HepG2 (cell line): ENCODE data around the gene SQOR. TPM values are rescaled to one million over a fixed set of nuclear protein-coding genes. Genes with fewer than 3 reads are reported as not detected.
A peak's percentile ranks its signal among the peaks of the same experiment; 100 is the strongest.

Source experiments
- ATRX ChIP-seq: sonication (generic); formaldehyde crosslinking; IDR thresholded peaks from 2 replicates; pipeline ENCODE4 v1.4.0; 2020; ENCODE audit warnings: missing genetic modification reagents, borderline replicate concordance
- CEBPB ChIP-seq: IDR thresholded peaks from 2 replicates; pipeline ENCODE4 v1.6.1; 2011; ENCODE audit warnings: low read depth, low read length, improper control_type of control experiment, borderline replicate concordance
- HOXA3 ChIP-seq: sonication (generic); formaldehyde crosslinking; IDR thresholded peaks from 2 replicates; pipeline ENCODE4 v1.5.0; 2020; ENCODE audit warnings: missing genetic modification reagents
- PCBP1 ChIP-seq: fragments of 200-400 bp; formaldehyde crosslinking; IDR thresholded peaks from 2 replicates; pipeline ENCODE4 v1.6.1; 2017; ENCODE audit warnings: mild to moderate bottlenecking, low read depth, low read length, borderline replicate concordance
- POLR2A ChIP-seq, 2 experiments: IDR thresholded peaks; 2 replicates each; pipeline ENCODE4 v1.6.1; 2011; ENCODE audit warnings: low read depth in 2 of 2, low read length in 2 of 2, mild to moderate bottlenecking in 1 of 2, moderate library complexity in 1 of 2; ENCODE audit not compliant: insufficient read depth in 1 of 2
- REXO4 ChIP-seq: sonication (generic); formaldehyde crosslinking; IDR thresholded peaks from 2 replicates; pipeline ENCODE4 v1.8.0; 2022; ENCODE audit warnings: missing genetic modification reagents, mild to moderate bottlenecking, borderline replicate concordance
- TARDBP ChIP-seq: sonication (generic); formaldehyde crosslinking; IDR thresholded peaks from 2 replicates; pipeline ENCODE4 v1.8.0; 2022; ENCODE audit warnings: mild to moderate bottlenecking, missing genetic modification reagents
- ZNF253 ChIP-seq: sonication (generic); formaldehyde crosslinking; IDR thresholded peaks from 2 replicates; pipeline ENCODE4 v1.8.0; 2022; ENCODE audit warnings: mild to moderate bottlenecking, missing genetic modification reagents, borderline replicate concordance
- ZNF558 ChIP-seq: sonication (generic); formaldehyde crosslinking; IDR thresholded peaks from 2 replicates; pipeline ENCODE4 v1.9.0; 2022; ENCODE audit warnings: mild to moderate bottlenecking, missing genetic modification reagents, borderline replicate concordance
- ZNF660 ChIP-seq: sonication (generic); formaldehyde crosslinking; IDR thresholded peaks from 2 replicates; pipeline ENCODE4 v1.5.1; 2020; ENCODE audit warnings: mild to moderate bottlenecking, low read depth, missing genetic modification reagents, borderline replicate concordance
- ZNF841 ChIP-seq: sonication (generic); formaldehyde crosslinking; IDR thresholded peaks from 2 replicates; pipeline ENCODE4 v1.8.1; 2023; ENCODE audit warnings: missing genetic modification reagents, borderline replicate concordance
- polyA plus RNA-seq, 8 experiments: library from polyadenylated mRNA; depleted of rRNA in 3 of 8; stranded (reverse) in 7 of 8; unstranded in 1 of 8; fragments of >200 nt; fragmentation: Illumina TruSeq in 4 of 8; extraction: Trizol in 4 of 8; gene quantifications; 2 replicates each; pipeline versions ENCODE4 v1.2.1 to v1.2.3, GENCODE V29; 2011 to 2016; ENCODE audit warnings: low read depth in 4 of 8, missing spikeins in 1 of 8, mixed read lengths in 1 of 8; ENCODE audit not compliant: insufficient read depth in 1 of 8
- total RNA-seq, 5 experiments: library from RNA; depleted of rRNA; stranded (reverse); fragments of >200 nt; fragmentation: Illumina TruSeq; extraction: Trizol; gene quantifications; 2 replicates each; pipeline ENCODE4 v1.2.3, GENCODE V29; 2016; ENCODE audit warnings: low read depth in 1 of 5
- TF ChIP-seq, protein P1 (sequence below): sonication (generic); formaldehyde crosslinking; IDR thresholded peaks from 2 replicates; pipeline ENCODE4 v1.5.0; 2020; ENCODE audit warnings: mild to moderate bottlenecking, missing genetic modification reagents
- TF ChIP-seq, protein P2 (sequence below): sonication (generic); formaldehyde crosslinking; IDR thresholded peaks from 2 replicates; pipeline ENCODE4 v1.4.0; 2020; ENCODE audit warnings: missing genetic modification reagents, borderline replicate concordance
- TF ChIP-seq, protein P3 (sequence below): sonication (generic); formaldehyde crosslinking; IDR thresholded peaks from 2 replicates; pipeline ENCODE4 v1.9.0; 2021; ENCODE audit warnings: missing genetic modification reagents, mild to moderate bottlenecking, borderline replicate concordance
- TF ChIP-seq, protein P4 (sequence below): sonication (generic); formaldehyde crosslinking; IDR thresholded peaks from 2 replicates; pipeline ENCODE4 v1.8.0; 2022; ENCODE audit warnings: missing genetic modification reagents, mild to moderate bottlenecking, inconsistent platforms, borderline replicate concordance
- TF ChIP-seq, protein P5 (sequence below): sonication (generic); formaldehyde crosslinking; IDR thresholded peaks from 2 replicates; pipeline ENCODE4 v1.8.1; 2023; ENCODE audit warnings: mild to moderate bottlenecking, inconsistent platforms, moderate library complexity, missing genetic modification reagents, borderline replicate concordance

SQOR gene
- total and polyA plus RNA-seq, 2 of the 13 experiments (the other 11 are each of a cell fraction or from before 2014, with no cell fraction given): 19.3 to 19.4 TPM

DNA sequence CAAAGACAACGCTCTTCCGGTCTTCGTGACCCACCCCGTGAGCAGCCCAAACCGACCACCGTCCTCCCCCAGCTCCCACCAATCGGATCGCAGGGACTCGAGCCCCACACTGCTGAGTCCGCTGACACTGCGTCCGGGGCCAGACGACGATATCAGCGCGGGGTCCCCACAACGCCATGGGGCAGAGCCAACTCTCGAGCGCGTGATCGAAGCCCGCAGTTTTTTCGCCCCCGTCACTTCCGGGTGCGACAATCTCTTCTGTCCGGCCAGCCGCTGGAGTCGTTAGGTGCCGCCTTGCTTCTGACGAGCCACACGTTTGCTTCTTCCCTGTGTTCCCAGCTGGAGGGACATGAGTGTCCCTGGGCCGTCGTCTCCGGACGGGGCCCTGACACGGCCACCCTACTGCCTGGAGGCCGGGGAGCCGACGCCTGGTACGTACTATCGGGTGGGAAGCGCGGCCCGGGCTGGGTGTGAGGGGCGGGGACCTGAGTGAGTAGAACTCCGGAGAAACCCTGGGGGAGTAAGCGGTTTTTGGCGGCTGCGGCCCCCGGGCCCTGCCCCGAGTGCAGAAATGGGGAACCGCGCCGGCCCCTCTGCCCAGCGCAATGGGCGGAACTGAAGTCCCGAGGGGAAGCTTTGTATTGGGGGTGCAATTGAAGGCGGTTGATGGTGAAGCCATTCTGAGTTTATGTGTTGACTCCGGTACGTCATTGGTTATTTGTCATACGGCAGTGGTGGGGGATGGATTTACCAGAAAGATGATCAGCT lies 47.5 kb upstream of the SQOR start, which contains the start of gene BLOC1S6 (continued):
- TF ChIP-seq, protein P1, sequence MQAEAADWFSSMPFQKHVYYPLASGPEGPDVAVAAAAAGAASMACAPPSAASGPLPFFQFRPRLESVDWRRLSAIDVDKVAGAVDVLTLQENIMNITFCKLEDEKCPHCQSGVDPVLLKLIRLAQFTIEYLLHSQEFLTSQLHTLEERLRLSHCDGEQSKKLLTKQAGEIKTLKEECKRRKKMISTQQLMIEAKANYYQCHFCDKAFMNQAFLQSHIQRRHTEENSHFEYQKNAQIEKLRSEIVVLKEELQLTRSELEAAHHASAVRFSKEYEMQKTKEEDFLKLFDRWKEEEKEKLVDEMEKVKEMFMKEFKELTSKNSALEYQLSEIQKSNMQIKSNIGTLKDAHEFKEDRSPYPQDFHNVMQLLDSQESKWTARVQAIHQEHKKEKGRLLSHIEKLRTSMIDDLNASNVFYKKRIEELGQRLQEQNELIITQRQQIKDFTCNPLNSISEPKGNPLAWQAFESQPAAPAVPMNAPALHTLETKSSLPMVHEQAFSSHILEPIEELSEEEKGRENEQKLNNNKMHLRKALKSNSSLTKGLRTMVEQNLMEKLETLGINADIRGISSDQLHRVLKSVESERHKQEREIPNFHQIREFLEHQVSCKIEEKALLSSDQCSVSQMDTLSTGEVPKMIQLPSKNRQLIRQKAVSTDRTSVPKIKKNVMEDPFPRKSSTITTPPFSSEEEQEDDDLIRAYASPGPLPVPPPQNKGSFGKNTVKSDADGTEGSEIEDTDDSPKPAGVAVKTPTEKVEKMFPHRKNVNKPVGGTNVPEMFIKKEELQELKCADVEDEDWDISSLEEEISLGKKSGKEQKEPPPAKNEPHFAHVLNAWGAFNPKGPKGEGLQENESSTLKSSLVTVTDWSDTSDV: no peak
- TF ChIP-seq ZNF841 (CRISPR knock-in tag) (no peak), PCBP1 (peak; percentile 81; the same call in 1 of the 2 replicates), TARDBP (CRISPR knock-in tag) (peak; percentile 96), HOXA3 (CRISPR knock-in tag) (peak; percentile 95), ATRX (CRISPR knock-in tag) (no peak), ZNF253 (CRISPR knock-in tag) (no peak), CEBPB (no peak), REXO4 (CRISPR knock-in tag) (no peak), ZNF660 (CRISPR knock-in tag) (no peak; the same call in 1 of the 2 replicates), ZNF558 (CRISPR knock-in tag) (peak; percentile 72; the same call in 1 of the 2 replicates), POLR2A (IDR thresholded peaks at IDR 0.05; ENCODE audit: insufficient read depth in 1 of 2, low read depth in 2 of 2, low read length in 2 of 2) (peak; percentile 79 to 81; a peak in 3 of 4 replicates)
- TF ChIP-seq, protein P2, sequence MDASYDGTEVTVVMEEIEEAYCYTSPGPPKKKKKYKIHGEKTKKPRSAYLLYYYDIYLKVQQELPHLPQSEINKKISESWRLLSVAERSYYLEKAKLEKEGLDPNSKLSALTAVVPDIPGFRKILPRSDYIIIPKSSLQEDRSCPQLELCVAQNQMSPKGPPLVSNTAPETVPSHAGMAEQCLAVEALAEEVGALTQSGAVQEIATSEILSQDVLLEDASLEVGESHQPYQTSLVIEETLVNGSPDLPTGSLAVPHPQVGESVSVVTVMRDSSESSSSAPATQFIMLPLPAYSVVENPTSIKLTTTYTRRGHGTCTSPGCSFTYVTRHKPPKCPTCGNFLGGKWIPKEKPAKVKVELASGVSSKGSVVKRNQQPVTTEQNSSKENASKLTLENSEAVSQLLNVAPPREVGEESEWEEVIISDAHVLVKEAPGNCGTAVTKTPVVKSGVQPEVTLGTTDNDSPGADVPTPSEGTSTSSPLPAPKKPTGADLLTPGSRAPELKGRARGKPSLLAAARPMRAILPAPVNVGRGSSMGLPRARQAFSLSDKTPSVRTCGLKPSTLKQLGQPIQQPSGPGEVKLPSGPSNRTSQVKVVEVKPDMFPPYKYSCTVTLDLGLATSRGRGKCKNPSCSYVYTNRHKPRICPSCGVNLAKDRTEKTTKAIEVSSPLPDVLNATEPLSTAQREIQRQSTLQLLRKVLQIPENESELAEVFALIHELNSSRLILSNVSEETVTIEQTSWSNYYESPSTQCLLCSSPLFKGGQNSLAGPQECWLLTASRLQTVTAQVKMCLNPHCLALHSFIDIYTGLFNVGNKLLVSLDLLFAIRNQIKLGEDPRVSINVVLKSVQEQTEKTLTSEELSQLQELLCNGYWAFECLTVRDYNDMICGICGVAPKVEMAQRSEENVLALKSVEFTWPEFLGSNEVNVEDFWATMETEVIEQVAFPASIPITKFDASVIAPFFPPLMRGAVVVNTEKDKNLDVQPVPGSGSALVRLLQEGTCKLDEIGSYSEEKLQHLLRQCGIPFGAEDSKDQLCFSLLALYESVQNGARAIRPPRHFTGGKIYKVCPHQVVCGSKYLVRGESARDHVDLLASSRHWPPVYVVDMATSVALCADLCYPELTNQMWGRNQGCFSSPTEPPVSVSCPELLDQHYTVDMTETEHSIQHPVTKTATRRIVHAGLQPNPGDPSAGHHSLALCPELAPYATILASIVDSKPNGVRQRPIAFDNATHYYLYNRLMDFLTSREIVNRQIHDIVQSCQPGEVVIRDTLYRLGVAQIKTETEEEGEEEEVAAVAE: no peak; the same call in 1 of the 2 replicates
- TF ChIP-seq, protein P3, sequence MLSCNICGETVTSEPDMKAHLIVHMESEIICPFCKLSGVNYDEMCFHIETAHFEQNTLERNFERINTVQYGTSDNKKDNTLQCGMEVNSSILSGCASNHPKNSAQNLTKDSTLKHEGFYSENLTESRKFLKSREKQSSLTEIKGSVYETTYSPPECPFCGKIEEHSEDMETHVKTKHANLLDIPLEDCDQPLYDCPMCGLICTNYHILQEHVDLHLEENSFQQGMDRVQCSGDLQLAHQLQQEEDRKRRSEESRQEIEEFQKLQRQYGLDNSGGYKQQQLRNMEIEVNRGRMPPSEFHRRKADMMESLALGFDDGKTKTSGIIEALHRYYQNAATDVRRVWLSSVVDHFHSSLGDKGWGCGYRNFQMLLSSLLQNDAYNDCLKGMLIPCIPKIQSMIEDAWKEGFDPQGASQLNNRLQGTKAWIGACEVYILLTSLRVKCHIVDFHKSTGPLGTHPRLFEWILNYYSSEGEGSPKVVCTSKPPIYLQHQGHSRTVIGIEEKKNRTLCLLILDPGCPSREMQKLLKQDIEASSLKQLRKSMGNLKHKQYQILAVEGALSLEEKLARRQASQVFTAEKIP: no peak
- TF ChIP-seq, protein P4, sequence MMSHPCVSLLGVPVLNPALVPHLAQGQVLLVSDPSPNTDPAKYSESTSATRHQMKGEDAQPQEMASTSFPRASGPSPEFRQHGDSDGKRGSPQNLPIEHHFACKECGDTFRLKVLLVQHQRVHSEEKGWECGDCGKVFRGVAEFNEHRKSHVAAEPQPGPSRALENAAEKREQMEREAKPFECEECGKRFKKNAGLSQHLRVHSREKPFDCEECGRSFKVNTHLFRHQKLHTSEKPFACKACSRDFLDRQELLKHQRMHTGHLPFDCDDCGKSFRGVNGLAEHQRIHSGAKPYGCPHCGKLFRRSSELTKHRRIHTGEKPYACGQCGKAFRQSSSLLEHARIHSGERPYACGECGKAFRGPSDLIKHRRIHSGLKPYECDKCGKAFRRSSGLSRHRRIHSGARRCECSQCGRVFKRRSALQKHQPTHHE (CRISPR knock-in tag): 0 out of 2 replicates have a peak, but pooled peaks have one; percentile 33
- TF ChIP-seq, protein P5, sequence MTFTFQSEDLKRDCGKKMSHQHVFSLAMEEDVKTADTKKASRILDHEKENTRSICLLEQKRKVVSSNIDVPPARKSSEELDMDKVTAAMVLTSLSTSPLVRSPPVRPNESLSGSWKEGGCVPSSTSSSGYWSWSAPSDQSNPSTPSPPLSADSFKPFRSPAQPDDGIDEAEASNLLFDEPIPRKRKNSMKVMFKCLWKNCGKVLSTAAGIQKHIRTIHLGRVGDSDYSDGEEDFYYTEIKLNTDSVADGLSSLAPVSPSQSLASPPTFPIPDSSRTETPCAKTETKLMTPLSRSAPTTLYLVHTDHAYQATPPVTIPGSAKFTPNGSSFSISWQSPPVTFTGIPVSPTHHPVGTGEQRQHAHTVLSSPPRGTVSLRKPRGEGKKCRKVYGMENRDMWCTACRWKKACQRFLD (CRISPR knock-in tag): peak; percentile 60; the same call in 1 of the 2 replicates
